GM18861 (cell line): ENCODE data around the gene NRL.

Experiments
- ATAC-seq: cut with Tn5 transposase; IDR thresholded peaks from one replicate; pipeline ENCODE4 v1.9.1; 2021; ENCODE audit not compliant: unreplicated experiment

Gene NRL

DNA sequence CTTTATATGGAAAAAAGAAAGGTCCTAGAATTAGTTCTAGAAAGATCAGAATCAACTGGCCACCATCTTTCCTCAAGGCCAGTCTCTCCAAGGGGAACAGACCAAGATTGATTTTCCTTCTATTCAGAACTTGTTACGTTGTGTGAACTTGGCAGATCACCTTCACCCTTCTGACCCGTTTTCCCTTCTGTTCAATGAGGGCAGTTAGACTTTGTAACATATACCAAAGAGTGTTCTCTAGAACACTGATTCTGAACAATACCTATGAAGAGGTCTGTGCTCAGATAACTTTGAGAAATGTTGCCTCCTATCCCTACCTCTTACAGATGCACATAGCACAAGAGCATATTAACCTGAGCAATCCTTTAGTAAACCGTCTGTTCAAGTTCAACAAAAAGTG, 31.3 kb downstream of the NRL start:
- no peak for ATAC-seq

GRCh38 chr14:24082411-24083080, 32.2 kb downstream of the NRL start:
- no peak for ATAC-seq

- ATAC-seq, result no peak
These were observed 33.0 kb downstream of the NRL start for GRCh38 chr14:24081739-24082211.

DNA sequence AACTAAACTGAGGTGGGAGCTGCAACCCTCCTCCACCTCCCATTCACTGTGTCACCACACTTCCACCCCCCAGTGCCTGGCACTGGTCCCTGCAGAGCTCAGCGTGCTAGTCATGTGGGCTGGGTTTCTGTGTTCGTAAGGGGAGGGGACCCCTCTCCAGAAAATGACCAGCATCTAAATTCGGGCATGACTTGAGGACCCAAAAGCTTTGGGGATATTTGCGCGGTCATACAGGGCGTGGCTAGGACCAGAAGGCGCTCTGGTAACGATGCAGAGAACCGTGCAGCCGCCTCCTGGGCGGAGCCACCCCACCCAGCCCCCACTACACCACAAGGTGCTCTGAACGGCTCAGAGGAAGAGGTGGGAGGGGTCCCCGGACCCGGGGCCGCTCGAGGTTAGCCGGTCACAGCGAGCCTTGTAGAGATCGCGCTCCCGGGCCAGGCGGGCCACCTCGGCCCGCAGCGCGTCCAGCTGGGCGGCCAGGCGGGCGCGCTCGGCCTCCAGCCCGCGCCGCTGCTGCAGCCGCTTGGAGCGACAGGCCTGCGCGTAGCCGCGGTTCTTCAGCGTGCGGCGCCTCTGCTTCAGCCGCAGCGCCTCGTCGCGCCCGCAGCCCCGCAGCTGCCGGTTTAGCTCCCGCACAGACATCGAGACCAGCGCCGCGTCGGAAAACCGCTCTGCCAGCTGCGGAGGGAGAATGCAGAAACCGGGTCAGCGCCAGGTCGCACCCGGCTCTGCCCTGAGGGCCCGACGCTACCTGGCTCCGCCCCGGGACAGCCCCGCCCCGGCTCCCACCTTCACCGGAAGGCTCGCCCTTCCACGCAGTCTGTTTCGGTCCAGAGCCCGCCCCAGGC, 33.6 kb downstream of the NRL start:
- peak; percentile 79 for ATAC-seq

DNA sequence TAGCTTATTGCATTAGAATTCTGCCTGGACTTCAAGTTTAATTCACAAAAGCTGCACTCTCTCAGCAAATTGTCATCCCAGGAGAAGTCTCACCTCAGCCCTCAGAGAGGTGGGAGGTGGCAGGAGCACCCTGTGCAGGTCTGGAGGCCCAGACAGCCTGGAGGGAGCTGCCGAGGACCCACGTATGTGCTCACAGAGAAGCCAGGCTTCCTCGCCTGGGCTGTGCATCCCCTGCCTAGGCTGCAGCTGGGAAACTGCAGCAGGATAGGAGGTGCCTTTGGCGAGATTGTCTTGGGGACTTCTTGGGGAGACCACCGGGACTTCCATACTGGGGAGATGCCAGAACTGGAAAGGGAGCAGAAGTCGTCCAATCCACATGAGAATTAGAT, 34.6 kb downstream of the NRL start:
- ATAC-seq, result no peak

- no peak for ATAC-seq
These were observed 35.1 kb downstream of the NRL start for GRCh38 chr14:24079491-24080141.

GRCh38 chr14:24078146-24078545, 36.6 kb downstream of the NRL start:
- no peak for ATAC-seq

DNA sequence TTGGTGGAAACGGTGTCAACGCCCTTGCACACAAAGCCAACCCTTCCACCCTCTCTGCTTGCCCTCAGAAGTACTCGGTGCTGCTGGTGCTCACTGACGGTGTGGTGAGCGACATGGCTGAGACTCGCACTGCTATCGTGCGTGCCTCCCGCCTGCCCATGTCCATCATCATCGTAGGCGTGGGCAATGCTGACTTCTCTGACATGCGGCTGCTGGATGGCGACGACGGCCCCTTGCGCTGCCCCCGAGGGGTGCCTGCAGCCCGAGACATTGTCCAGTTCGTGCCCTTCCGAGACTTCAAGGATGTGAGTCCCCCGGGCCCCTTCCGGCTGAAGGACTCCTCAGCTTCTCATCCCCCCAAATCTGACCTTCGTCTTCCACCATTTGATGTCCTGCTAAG, 37.7 kb downstream of the NRL start:
- no peak for ATAC-seq

DNA sequence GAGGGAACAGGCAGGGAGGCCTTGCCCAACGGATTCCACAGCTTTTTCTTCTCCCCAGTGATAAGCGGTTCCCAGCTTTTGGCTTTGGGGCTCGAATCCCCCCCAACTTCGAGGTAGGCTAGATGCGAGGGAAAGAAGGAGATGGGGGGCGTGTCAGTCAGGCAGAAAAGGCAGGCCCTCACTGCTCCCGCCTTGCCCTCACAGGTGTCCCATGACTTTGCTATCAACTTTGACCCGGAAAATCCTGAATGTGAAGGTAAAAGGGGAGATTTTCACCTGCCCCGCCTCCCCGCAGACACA, 38.5 kb downstream of the NRL start:
- no peak for ATAC-seq

DNA sequence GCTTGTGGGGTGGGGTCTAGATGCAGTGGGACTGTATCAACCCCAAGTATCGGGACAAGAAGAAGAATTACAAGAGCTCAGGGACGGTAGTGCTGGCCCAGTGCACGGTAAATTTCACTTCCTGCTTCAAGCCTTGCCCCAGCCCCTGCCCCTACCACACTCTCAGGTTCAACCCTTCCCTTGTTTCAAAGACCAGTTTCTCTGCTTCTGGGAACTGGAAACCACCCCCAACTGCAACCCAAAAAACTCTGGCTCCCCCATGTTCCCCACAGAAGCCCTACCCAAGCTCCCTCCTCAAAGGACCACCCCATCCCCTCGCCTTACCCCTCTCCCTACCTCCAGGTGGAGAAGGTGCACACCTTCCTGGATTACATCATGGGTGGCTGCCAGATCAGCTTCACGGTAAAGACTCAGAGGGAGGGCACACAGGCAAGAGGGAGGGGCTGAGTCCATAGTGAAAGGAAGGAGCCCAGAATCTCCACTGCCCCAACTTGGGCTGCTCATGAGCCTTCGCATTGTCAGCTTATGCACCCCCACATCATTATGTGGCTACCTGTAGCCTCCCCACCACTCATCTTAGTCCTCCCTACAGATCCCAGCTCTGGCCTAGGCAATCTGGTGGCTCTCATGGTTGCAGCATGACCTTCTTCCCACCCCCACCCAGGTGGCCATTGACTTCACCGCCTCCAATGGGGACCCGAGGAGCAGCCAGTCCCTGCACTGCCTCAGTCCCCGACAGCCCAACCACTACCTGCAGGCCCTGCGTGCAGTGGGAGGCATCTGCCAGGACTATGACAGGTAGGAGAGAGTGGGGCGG, 39.1 kb downstream of the NRL start:
- ATAC-seq, result no peak

DNA sequence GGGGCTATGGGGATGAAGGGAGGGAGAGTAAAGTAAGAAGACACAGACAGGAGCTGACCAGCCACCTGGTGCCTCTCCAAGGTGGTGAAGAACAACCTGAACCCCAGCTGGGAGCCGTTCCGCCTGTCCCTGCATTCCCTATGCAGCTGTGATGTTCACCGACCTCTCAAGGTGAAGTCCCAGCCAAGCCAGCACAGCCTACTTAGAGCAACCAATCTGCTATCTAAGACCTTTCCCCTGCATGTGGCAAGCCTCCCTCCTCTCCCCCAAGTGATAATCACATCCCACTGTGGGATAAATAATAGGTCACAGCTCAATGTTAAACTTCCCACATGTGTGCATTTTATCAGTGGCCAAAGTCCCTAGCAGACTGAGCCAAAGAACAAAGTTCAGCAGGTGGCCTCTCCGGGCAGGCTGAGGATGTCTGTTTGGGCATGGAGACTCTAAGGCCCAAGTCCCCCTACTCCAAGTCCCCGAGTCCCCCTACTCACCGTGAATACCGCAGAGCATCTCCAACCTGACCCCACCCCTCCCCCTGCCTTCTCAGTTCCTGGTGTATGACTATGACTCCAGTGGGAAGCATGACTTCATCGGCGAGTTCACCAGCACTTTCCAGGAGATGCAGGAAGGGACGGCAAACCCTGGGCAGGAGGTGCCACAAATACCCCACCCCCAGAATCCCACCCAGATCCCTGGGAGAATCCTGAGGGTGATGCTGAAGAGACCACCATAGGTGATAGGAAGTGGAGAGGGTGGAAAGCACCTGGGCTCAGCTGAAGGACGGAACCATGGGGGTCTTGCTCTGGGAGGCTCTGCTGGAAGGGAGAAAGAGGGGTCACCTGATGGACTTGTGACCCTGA, 39.9 kb downstream of the NRL start:
- ATAC-seq, result no peak

DNA sequence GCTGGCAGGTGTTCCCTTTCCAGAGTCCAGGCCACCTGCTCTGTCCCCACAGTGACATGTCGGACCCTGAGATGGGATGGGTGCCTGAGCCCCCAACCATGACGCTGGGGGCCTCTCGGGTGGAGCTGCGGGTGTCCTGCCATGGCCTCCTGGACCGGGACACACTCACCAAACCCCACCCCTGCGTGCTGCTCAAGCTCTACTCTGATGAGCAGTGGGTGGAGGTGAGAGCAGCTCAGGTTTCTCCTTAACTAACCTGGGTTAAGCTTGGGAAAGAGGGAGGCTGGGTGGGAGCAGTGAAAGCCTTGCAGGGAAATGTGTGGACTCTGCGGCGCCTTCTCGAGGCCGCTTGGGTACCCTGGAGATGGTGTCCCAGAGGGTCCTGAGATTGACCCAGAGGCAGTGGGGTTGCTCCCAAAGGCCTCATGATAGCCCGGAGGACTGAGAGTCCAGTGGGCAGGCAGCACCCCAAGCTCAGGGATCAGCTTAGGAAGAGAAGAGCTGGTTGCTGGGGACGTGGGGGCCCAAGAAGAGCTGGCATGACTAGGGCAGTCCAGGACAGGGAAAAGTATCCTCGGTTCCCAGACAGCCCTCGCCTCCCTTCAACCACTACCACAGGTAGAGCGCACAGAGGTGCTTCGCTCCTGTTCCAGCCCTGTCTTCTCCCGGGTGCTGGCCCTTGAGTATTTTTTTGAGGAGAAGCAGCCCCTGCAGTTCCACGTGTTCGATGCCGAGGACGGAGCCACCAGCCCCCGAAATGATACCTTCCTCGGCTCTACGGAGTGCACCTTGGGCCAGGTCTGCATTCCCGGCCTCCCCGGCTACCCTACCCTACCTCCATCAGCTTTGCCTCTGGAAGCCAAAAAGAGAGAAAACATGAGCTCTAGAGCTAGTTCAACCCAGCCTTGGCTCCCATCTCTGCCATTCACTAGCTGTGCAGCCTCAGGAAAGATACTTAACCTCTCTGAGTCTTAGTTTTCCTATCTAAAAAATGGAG, 41.6 kb downstream of the NRL start:
- ATAC-seq, result no peak

DNA sequence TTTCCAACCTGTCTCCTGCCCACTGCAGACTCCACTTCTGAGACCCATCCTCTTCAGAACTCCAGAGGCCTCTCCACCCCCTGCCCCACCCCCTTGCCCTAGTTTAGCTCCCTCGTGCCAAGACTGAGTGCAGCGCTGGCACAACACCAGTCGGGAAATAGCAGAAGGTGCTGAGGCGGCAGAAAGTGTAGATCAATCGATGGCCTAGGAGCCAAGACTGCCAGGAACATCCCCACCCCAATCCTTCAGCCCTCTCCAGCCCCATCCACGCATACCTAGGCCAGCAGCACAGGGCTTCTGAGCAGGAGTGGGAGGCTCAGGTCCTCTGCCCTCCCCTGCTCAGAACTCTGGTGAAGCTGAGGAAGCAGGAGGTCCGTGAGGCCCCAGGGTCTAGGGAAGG, 42.3 kb downstream of the NRL start:
- ATAC-seq, result no peak

GRCh38 chr14:24071836-24072430, 42.8 kb downstream of the NRL start:
- ATAC-seq, result no peak

DNA sequence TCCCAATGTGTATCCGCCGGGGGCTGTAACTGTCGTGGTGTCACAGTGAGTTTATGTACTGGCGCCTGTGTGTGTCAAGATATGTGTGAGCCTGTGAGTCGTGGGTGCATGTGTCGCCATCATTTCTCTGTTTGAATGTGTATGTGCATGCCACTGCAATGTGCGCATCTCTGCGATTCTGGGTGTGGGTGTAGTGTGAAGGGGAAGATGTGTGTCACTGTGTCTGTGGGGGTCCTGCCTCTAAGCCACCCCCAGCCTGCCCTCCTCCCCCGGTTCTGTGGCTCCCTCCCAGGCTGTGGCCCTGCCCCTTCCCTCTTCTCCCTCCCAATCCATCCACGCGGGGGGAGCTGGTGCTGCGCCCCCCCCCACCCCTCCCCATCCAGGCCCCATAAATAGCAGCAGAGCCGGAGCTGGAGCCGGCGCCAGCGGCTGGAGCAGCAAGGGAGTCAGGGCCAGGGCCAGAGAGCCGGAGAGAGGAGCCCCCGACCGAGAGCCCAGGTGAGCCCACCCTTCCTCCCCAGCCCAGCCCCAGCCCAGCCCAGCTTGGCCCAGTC, 43.5 kb downstream of the NRL start, which contains the start of gene CPNE6:
CPNE6 (plus strand) TSS at position 419 of the 554 bp plus-strand sequence. CDS start 1,375 bp downstream, outside the sequence.
- ATAC-seq, result no peak

DNA sequence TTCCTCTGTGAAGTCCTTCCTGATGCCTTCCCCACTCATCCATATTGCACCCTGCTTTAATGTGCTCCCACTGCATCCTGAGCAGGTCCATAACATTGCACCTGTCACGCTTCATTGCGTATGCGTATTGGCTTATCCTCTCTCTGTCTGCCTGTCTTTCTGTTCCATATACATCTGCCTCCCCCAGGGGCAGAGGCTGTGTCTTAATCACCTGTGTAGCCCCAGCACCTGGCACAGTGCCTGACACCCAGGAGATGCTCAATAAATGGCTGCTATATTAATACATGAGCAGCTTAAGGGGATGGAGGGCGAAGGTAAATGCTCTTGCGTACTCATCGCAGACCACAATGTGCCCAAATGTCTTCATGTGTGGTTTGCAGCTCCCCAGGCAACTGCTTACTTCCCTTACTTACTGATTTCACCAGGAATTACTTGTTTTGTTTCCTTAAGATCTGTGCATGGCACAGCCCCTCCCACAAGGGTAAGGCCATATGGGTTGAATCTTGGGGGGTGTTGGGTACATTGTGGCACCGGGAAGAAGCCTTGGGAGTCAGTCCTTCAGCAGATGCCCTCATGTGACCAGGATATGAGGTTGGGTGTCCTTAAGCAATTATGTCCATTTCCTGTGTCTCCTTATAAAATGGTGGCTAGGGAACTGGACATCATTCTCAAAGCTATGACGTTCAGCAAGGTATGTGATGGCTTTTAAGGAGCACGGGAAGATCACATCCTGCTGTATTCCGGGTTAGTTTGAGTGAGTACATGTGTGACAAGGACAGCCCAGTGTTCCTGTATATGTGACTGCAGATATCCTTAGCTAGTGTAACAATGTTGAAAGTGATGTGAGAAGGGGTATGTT, 44.2 kb downstream of the NRL start:
- ATAC-seq, result no peak

DNA sequence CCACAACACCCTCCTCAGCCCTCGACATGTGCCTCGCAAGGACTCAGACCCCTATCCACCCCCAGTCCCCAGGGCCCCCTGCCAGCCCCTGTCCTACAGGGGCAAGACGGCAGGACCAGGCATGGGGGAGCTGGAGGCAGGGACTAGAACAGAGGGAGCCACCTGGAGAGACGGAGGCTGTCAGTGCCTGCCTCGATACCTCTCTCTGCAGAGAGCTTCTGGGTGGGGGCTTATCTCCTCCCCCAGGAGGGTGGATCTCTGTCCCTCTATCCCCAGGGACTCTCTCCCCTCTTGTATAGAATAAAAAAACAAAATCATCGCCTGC, 45.4 kb downstream of the NRL start:
- no peak for ATAC-seq
